Measurements from ENCODE around the gene PTPRM.
"Not testable (repeated sequence)": the region's sequence is repeated elsewhere in the genome, so short reads cannot be mapped to it uniquely, and the experiment has no call there.

Gene PTPRM

DNA sequence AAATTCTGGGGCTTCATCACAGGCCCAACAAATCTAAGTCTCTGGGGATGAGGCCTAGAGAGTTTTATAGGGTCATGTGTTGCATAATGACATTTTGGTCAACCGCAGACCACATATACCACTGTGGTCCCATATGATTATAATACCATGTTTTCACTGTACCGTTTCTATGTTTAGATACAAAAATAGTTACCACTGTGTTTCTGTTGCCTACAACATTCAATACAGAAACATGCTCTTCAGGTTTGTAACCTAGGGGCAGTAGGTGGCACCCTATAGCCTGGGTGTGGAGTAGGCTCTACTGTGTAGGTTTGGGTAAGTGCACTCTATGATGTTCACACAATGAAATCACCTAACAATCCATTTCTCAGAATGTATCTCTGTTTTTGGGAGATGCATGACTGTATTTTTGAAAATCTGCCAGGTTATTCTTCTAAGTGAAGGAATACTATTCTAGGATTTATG lies 485.2 kb downstream of the PTPRM start:
- Mint-ChIP-seq H3K9me3 (peaks cover 2% of the 10 kb centered on the region), H3K4me3 (no peak overlapping the region), H3K4me1 (peaks cover 3% of the 10 kb centered on the region), H3K36me3 (no peaks in the 10 kb centered on the region), H3K27ac (no peak overlapping the region), H3K27me3 (no peaks in the 10 kb centered on the region)
- CTCF ChIA-PET = interaction anchor here (1.6 kb wide), 1 partner anchor 337 kb away, joined by 4 read pairs; no protein-coding TSS in a partner anchor
- no peak for DNase-seq

DNA sequence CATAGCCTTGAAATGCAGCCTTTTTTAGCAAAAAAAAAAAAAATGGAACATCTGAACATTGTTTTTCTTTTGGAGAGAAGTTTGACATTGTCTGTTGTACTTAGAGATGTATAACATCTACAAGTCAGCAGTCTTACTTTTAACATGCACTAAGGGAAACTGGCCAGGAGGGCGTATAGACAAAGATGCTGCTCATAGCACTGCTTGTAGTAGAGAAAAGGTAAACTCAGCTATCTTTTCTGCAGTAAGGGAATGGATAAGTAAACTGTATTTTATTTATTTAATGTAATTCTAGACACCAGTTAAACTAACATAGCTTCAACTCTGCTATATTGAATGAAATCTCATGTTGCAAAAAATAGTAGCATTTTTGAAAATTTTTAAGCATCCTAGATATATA lies 489.6 kb downstream of the PTPRM start:
- Mint-ChIP-seq H3K9me3 (peaks cover 2% of the 10 kb centered on the region), H3K4me1 (no peaks in the 10 kb centered on the region), H3K36me3 (no peaks in the 10 kb centered on the region), H3K27ac (no peak overlapping the region), H3K27me3 (no peaks in the 10 kb centered on the region), H3K4me3 (no peak overlapping the region)
- CTCF ChIA-PET = no interaction called here
- no peak for DNase-seq

- H3K4me1 Mint-ChIP-seq, H3K9me3 Mint-ChIP-seq, H3K27me3 Mint-ChIP-seq, H3K4me3 Mint-ChIP-seq, H3K36me3 Mint-ChIP-seq, H3K27ac Mint-ChIP-seq, DNase-seq, CTCF ChIA-PET: not testable (repeated sequence)
Observed at GRCh38 chr18:8063152-8063551, 496.0 kb downstream of the PTPRM start.

DNA sequence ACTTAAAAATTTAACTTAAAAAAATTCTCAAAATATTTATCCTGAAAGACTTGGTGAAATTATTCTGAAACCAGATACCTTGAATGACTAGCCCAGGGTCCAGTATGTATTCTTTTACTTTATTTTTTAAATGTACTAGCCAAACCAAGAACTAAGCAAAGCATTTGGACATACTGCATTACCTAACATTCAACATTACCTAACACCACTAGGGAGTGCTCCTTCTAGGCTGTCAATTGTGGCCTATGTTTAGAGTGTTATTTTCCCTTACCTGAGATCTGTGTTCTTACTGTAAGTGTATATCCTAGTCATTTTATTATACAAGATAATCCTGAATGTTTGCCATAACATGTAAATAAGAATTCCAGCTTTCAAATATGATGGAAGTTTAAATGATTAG lies 496.6 kb downstream of the PTPRM start:
- no peak for DNase-seq
- H3K27ac Mint-ChIP-seq = no peak overlapping the region
- no peak overlapping the region for H3K4me3 Mint-ChIP-seq
- no peaks in the 10 kb centered on the region for H3K36me3 Mint-ChIP-seq
- no peaks in the 10 kb centered on the region for H3K27me3 Mint-ChIP-seq
- CTCF ChIA-PET = no interaction called here
- H3K9me3 Mint-ChIP-seq = peaks cover 3% of the 10 kb centered on the region
- H3K4me1 Mint-ChIP-seq = no peaks in the 10 kb centered on the region

DNA sequence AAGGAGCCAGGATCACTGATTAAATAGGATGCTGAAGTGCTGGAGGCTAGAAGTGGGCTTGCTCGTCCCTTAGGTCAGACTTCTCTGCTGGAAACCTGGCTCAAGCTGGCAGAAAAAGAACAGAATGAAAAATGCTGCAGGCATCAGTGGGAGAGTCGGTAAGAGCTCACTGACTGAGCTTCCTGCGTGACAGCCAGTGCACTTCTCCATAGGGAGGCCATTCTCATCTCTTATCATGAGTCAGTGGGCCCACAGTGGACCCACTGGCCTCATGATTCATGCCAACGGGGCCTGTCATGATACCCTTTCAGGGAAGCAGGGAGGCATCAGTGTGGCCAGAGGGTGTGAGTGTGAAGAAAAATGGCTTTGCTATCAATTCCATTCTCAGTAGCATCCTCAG lies 498.2 kb downstream of the PTPRM start:
- H3K27ac Mint-ChIP-seq = no peak overlapping the region
- no peaks in the 10 kb centered on the region for H3K36me3 Mint-ChIP-seq
- DNase-seq = no peak
- peaks cover 6% of the 10 kb centered on the region for H3K9me3 Mint-ChIP-seq
- CTCF ChIA-PET = no interaction called here
- no peak overlapping the region for H3K4me3 Mint-ChIP-seq
- H3K27me3 Mint-ChIP-seq = no peaks in the 10 kb centered on the region
- H3K4me1 Mint-ChIP-seq = no peaks in the 10 kb centered on the region

DNA sequence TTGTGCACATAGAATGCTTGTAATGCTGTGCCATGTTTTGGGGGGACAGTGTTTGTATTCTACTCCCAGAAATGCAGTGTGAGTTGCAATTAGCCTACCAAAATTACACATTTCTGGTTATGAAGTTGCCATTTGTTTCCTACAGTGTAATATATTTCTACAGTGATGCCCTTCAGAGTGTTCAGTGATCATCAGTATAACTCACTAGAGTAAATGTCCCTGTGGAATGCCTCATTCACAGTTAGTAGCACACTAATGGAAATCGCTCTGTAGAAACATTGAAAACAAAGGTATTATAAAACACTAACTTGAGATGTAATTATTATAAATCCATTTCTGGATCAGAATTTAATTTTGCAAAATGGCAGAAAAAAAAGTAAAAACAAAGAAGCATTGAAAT lies 498.7 kb downstream of the PTPRM start:
- CTCF ChIA-PET = no interaction called here
- Mint-ChIP-seq H3K27ac (no peak overlapping the region), H3K9me3 (peaks cover 6% of the 10 kb centered on the region), H3K4me1 (no peaks in the 10 kb centered on the region), H3K4me3 (no peak overlapping the region), H3K27me3 (no peaks in the 10 kb centered on the region), H3K36me3 (no peaks in the 10 kb centered on the region)
- no peak for DNase-seq

GRCh38 chr18:8069708-8070107 lies 502.6 kb downstream of the PTPRM start:
- no peaks in the 10 kb centered on the region for H3K4me1 Mint-ChIP-seq
- H3K27me3 Mint-ChIP-seq = peaks cover 3% of the 10 kb centered on the region
- CTCF ChIA-PET = no interaction called here
- H3K27ac Mint-ChIP-seq = no peak overlapping the region
- no peak for DNase-seq
- peaks cover 3% of the 10 kb centered on the region for H3K9me3 Mint-ChIP-seq
- no peak overlapping the region for H3K4me3 Mint-ChIP-seq
- no peaks in the 10 kb centered on the region for H3K36me3 Mint-ChIP-seq

DNA sequence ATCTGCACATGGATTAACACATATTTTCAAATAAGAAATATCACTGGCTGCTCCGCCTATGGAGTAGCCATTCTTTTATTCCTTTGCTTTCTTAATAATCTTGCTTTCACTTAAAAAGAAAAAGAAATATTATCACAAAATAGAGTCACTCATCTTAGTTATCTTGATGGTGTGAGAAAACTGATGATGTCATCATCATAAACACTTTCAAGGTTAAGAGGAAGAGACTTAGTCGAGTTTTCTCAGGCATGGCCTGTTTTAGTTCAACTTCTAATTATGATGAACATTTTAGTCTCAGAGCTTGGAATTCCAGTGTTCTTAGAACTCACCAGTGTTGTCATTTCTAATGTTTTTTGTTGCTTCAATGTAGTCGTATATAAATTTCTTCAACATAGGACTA lies 506.1 kb downstream of the PTPRM start:
- Mint-ChIP-seq H3K4me3 (no peak overlapping the region), H3K27me3 (peaks cover 3% of the 10 kb centered on the region), H3K27ac (no peak overlapping the region), H3K36me3 (no peaks in the 10 kb centered on the region), H3K4me1 (no peaks in the 10 kb centered on the region), H3K9me3 (peaks cover 3% of the 10 kb centered on the region)
- DNase-seq = no peak
- CTCF ChIA-PET = no interaction called here

- Mint-ChIP-seq H3K27me3 (no peaks in the 10 kb centered on the region), H3K27ac (no peak overlapping the region), H3K9me3 (peaks cover 2% of the 10 kb centered on the region), H3K36me3 (no peaks in the 10 kb centered on the region), H3K4me1 (no peaks in the 10 kb centered on the region), H3K4me3 (no peak overlapping the region)
- CTCF ChIA-PET = no interaction called here
- DNase-seq = no peak
Observed at GRCh38 chr18:8080092-8080491, 513.0 kb downstream of the PTPRM start.

DNA sequence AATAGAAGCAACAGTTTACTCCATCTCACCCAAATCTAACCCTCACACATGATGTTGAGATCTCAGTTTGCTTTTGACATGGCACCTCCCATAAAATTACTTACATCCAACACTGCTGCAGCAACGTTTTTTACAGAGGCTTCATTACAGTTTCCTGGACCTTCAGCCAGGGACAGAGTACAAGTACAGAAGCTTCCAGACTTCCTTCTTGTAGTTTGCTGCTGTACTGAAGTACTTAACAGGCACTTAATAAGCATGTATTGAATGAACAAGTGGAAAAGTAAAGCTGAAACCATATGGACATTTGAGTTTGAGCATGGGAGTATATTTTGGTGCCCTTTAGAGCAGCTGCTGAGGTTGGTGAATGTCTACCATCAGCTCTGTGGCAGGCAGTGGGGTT lies 514.2 kb downstream of the PTPRM start:
- Mint-ChIP-seq H3K4me1 (no peaks in the 10 kb centered on the region), H3K4me3 (no peak overlapping the region), H3K27me3 (no peaks in the 10 kb centered on the region), H3K27ac (no peak overlapping the region), H3K36me3 (no peaks in the 10 kb centered on the region), H3K9me3 (peaks cover 2% of the 10 kb centered on the region)
- CTCF ChIA-PET = no interaction called here
- DNase-seq = no peak

- H3K27me3 Mint-ChIP-seq = no peaks in the 10 kb centered on the region
- H3K9me3 Mint-ChIP-seq = peaks cover 2% of the 10 kb centered on the region
- H3K36me3 Mint-ChIP-seq = no peaks in the 10 kb centered on the region
- CTCF ChIA-PET = no interaction called here
- DNase-seq = no peak
- no peak overlapping the region for H3K4me3 Mint-ChIP-seq
- H3K4me1 Mint-ChIP-seq = no peaks in the 10 kb centered on the region
- no peak overlapping the region for H3K27ac Mint-ChIP-seq
Observed at GRCh38 chr18:8081872-8082553, 514.9 kb downstream of the PTPRM start.

DNA sequence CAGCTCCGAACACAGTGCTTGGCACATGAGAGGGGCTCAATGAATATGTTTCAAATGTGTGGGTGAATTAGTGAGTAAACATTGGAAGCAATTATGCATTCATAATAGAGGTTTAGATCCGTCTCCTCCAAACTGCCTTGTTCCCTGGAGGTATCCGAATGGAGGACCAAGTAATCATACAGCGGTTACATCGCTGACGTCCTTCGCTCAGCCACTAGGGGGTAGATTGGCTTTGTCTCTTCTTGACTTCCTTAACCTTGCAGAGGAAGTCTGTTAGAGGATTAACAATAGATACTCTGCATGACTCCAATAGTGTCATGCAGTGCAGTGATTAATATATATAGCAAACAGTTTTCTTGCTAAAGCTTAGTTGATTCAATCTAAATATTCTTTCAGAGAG lies 517.0 kb downstream of the PTPRM start:
- CTCF ChIA-PET = no interaction called here
- no peaks in the 10 kb centered on the region for H3K9me3 Mint-ChIP-seq
- no peak for DNase-seq
- no peaks in the 10 kb centered on the region for H3K36me3 Mint-ChIP-seq
- H3K4me1 Mint-ChIP-seq = no peaks in the 10 kb centered on the region
- H3K4me3 Mint-ChIP-seq = no peak overlapping the region
- no peak overlapping the region for H3K27ac Mint-ChIP-seq
- no peaks in the 10 kb centered on the region for H3K27me3 Mint-ChIP-seq

DNA sequence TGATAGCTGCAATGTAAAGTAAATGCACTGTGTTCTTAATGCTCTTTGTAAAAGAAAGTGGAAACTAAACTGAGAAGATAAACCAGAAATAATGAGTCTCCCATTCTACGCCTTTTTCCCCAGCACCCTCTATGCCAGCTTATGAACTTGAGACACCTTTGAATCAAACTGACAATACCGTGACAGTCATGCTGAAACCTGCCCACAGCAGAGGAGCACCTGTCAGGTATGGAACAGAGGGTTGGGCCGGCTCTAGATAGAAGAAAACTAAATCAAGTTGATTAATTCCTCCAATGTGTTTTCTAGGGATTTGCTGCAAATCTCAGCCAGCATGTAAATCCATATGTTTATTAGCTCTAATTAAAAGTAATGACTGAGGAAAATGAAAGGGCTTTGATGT lies 521.5 kb downstream of the PTPRM start:
- H3K4me1 Mint-ChIP-seq = no peaks in the 10 kb centered on the region
- H3K27me3 Mint-ChIP-seq = no peaks in the 10 kb centered on the region

DNA sequence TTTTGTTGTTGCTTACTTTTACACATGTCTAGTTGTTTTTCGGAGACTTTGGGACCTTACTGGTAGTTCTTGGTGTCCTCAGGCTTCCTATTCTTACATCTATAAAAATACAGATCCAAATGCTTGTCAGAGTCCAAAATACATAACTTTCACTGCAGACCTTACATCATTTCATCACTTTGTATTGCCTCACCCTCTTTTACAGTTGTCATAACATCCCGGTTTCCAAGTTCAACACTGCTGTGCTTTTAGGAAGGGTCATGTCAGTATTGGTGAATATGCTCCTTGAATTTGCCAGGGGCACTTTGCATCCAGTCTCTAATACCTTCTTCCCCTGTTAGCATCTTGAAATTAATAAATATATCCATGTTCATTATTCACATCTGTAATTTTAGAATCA lies 523.9 kb downstream of the PTPRM start:
- CTCF ChIA-PET = no interaction called here
- no peak for DNase-seq

More for the DNA sequence above, 521.5 kb downstream of the PTPRM start:
- Mint-ChIP-seq H3K4me3 (no peak overlapping the region), H3K27ac (no peak overlapping the region), H3K9me3 (no peaks in the 10 kb centered on the region), H3K36me3 (no peaks in the 10 kb centered on the region)
- DNase-seq = no peak
- CTCF ChIA-PET = no interaction called here

DNA sequence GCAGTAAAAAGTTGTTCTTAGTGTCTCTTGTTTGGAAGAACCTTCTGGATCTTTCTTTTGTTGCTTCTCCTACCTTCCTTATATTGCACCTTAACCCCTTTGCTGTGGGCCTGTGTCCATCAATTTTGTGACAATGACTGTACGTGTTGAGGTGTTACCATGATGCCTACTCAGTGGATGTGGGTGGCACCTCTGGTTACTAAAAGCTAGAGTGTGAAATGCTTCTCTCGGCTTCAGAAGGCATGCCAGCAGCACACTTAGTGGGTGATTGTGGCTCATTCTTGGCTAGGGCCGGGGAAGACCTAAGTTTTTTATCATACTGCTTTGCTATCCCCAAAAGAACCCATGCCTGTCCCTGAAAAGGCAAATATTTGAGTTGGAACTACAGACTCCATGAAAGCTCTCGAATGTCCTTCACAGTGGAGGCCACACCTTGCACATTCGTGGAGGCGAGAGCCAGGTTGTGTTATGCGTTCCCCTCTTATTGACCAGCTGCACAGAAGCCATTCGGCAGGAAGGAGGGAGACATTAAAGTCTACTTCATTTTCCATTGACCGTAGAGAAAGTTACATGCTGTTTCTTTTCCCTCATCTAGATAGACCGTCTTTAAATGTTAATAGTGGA lies 528.9 kb downstream of the PTPRM start:
- no peak overlapping the region for H3K27ac Mint-ChIP-seq
- H3K4me3 Mint-ChIP-seq = no peak overlapping the region
- no peak for DNase-seq
- peaks cover 5% of the 10 kb centered on the region for H3K9me3 Mint-ChIP-seq
- no peaks in the 10 kb centered on the region for H3K4me1 Mint-ChIP-seq
- H3K27me3 Mint-ChIP-seq = no peaks in the 10 kb centered on the region
- H3K36me3 Mint-ChIP-seq = no peaks in the 10 kb centered on the region
- CTCF ChIA-PET = no interaction called here

More for the DNA sequence above, 523.9 kb downstream of the PTPRM start:
- Mint-ChIP-seq H3K36me3 (no peaks in the 10 kb centered on the region), H3K9me3 (no peaks in the 10 kb centered on the region), H3K27me3 (no peaks in the 10 kb centered on the region), H3K27ac (no peak overlapping the region), H3K4me1 (no peaks in the 10 kb centered on the region), H3K4me3 (no peak overlapping the region)
